ENCODE results near the gene DNAL1. TPM values are rescaled to one million over a fixed set of nuclear protein-coding genes. Genes with fewer than 3 reads are reported as not detected.

DNAL1 gene
- polyA plus RNA-seq, 1 donor (not counting 4 experiments of a cell fraction or from before 2014, with no cell fraction given) = 8.4 TPM

DNA sequence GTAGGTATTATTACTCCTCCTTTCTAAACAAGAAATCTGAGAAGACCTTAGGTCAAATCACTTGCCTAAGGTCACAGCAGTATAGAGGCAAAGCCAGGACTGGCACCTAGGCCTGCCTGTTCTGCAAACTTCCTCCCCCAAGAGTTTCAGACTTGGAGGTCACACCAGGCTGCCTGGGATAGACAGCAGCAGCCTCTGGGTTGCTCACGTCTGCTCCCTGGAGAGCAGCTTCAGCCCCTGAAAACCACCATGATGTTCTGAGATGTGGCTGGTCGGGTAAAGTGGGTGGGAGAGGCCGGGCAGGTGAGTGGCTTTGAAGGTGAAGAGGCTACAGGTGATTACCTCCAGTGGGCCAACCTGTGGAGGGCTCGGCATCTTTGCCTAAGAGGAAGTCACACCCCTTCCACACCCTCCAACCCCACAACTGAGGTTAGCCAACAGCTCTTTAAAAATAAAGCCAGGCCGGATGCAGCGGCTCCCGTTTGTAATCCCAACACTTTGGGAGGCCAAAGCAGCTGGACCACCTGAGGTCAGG lies 106.4 kb downstream of the DNAL1 start:
- TF ChIP-seq EZH2 (IDR thresholded peaks at IDR 0.05; ENCODE audit: low read length) (no peak), CTCF (optimal IDR thresholded peaks at IDR 0.05 in 1 of 3, IDR thresholded peaks at IDR 0.05 in 1 of 3, conservative IDR thresholded peaks at IDR 0.05 in 1 of 3; ENCODE audit: extremely low read depth in 1 of 3, insufficient read depth in 2 of 3, low read length in 3 of 3) (no peak)
- Histone ChIP-seq H3K4me1 (ENCODE audit: control insufficient read depth, extremely low read depth, insufficient read depth, low read length) (peaks cover 93% of the 10 kb centered on the region), H4K20me1 (ENCODE audit: control insufficient read depth, extremely low read depth, insufficient read depth, low read length) (no peaks in the 10 kb centered on the region)

GRCh38 chr14:73752297-73752992 lies 107.7 kb downstream of the DNAL1 start:
- dilution Hi-C loops (cut with MboI; ENCODE audit: extremely low pct_ligation_motif_present, low sequenced_read_pairs) = no loop called here
- Histone ChIP-seq H3K9me3 (ENCODE audit: control insufficient read depth, low read depth, low read length) (no peaks in the 10 kb centered on the region), H3K36me3 (ENCODE audit: control insufficient read depth in 2 of 2, extremely low read depth in 1 of 2, insufficient read depth in 2 of 2, low read length in 2 of 2) (peaks cover 0 to 13% of the 10 kb centered on the region in 2 experiments), H3K4me3 (ENCODE audit: control insufficient read depth in 2 of 3, extremely low read depth in 1 of 3, insufficient read depth in 2 of 3, low read depth in 1 of 3, low read length in 3 of 3) (peak overlapping the region in 1 of 3 experiments; percentile 1), H3K9me1 (ENCODE audit: control insufficient read depth, extremely low read depth, insufficient read depth, low read length) (peaks cover 6% of the 10 kb centered on the region), H3K79me2 (ENCODE audit: control insufficient read depth, insufficient read depth, low read length) (peaks cover 95% of the 10 kb centered on the region), H3K4me1 (ENCODE audit: control insufficient read depth, extremely low read depth, insufficient read depth, low read length) (peaks cover 93% of the 10 kb centered on the region), H3K27me3 (ENCODE audit: control insufficient read depth, extremely low read depth, insufficient read depth, low read length) (no peaks in the 10 kb centered on the region), H3K9ac (ENCODE audit: control insufficient read depth, extremely low read depth, insufficient read depth, low read length) (peak overlapping the region; percentile 96), H3K27ac (ENCODE audit: control insufficient read depth, insufficient read depth, low read length) (peak overlapping the region; percentile 98), H4K20me1 (ENCODE audit: control insufficient read depth, extremely low read depth, insufficient read depth, low read length) (no peaks in the 10 kb centered on the region), H3K4me2 (ENCODE audit: control insufficient read depth, extremely low read depth, insufficient read depth, low read depth, low read length) (peak overlapping the region; percentile 100), H2AFZ (ENCODE audit: control insufficient read depth, low read length) (no peak overlapping the region)
- DNase-seq (ENCODE audit: low read depth, low spot score) (no peak), FAIRE-seq (peak; percentile 5)
- TF ChIP-seq CTCF (optimal IDR thresholded peaks at IDR 0.05 in 1 of 3, IDR thresholded peaks at IDR 0.05 in 1 of 3, conservative IDR thresholded peaks at IDR 0.05 in 1 of 3; ENCODE audit: extremely low read depth in 1 of 3, insufficient read depth in 2 of 3, low read length in 3 of 3) (peak in 2 of 3 experiments; percentile 36 to 41), EZH2 (IDR thresholded peaks at IDR 0.05; ENCODE audit: low read length) (no peak)

More for the DNA sequence above, 106.4 kb downstream of the DNAL1 start:
- H3K79me2 ChIP-seq (ENCODE audit: control insufficient read depth, insufficient read depth, low read length) = peaks cover 97% of the 10 kb centered on the region
- dilution Hi-C loops (cut with MboI; ENCODE audit: extremely low pct_ligation_motif_present, low sequenced_read_pairs) = no loop called here
- no peak for DNase-seq (ENCODE audit: low read depth, low spot score)
- H3K27me3 ChIP-seq (ENCODE audit: control insufficient read depth, extremely low read depth, insufficient read depth, low read length) = no peaks in the 10 kb centered on the region
- H3K9me1 ChIP-seq (ENCODE audit: control insufficient read depth, extremely low read depth, insufficient read depth, low read length) = peaks cover 4% of the 10 kb centered on the region
- FAIRE-seq = no peak
- no peak overlapping the region for H2AFZ ChIP-seq (ENCODE audit: control insufficient read depth, low read length)
- H3K4me2 ChIP-seq (ENCODE audit: control insufficient read depth, extremely low read depth, insufficient read depth, low read depth, low read length) = no peak overlapping the region
- peaks cover 3 to 13% of the 10 kb centered on the region in 2 experiments for H3K36me3 ChIP-seq (ENCODE audit: control insufficient read depth in 2 of 2, extremely low read depth in 1 of 2, insufficient read depth in 2 of 2, low read length in 2 of 2)
- no peak overlapping the region for H3K4me3 ChIP-seq (ENCODE audit: control insufficient read depth in 2 of 3, extremely low read depth in 1 of 3, insufficient read depth in 2 of 3, low read depth in 1 of 3, low read length in 3 of 3)
- peak overlapping the region; percentile 29 for H3K27ac ChIP-seq (ENCODE audit: control insufficient read depth, insufficient read depth, low read length)
- no peaks in the 10 kb centered on the region for H3K9me3 ChIP-seq (ENCODE audit: control insufficient read depth, low read depth, low read length)
- no peak overlapping the region for H3K9ac ChIP-seq (ENCODE audit: control insufficient read depth, extremely low read depth, insufficient read depth, low read length)

Small RNA genes lying within 50 kb of the gene (small RNA-seq; reads per million reads assigned to genes)
- 0 reads per million in 3 experiments for gene RNU6-240P (ENCODE audit: insufficient read length in 3 of 3, low read depth in 3 of 3, low replicate concordance in 1 of 3)

Other genes with a start within 250 kb of the DNAL1 start
- 108 to 122 TPM (median 110 TPM) in 3 replicates for gene NUMB, start 186.4 kb upstream of the DNAL1 start, polyA plus RNA-seq
- 7.7 to 12.5 TPM (median 9.2 TPM) in 3 replicates for gene RIOX1, start 154.1 kb upstream of the DNAL1 start, polyA plus RNA-seq
- 5.4 to 8.7 TPM (median 6.1 TPM) in 3 replicates for gene ACOT1, start 107.8 kb upstream of the DNAL1 start, polyA plus RNA-seq
- 0.12 to 0.24 TPM (median 0.16 TPM) in 3 replicates for gene HEATR4, start 86.0 kb upstream of the DNAL1 start, polyA plus RNA-seq
- 5.4 to 7.5 TPM (median 6.9 TPM) in 3 replicates for gene ACOT2, start 75.8 kb upstream of the DNAL1 start, polyA plus RNA-seq
- 0.29 to 0.68 TPM (median 0.40 TPM) in 3 replicates for gene ACOT4, start 53.1 kb upstream of the DNAL1 start, polyA plus RNA-seq
- gene ACOT6, start 32.5 kb upstream of the DNAL1 start, polyA plus RNA-seq = not detected in 3 replicates
- gene PNMA1, start 69.4 kb downstream of the DNAL1 start, polyA plus RNA-seq = 5.9 to 16.8 TPM (median 8.2 TPM) in 3 replicates
- 5.0 to 19.5 TPM (median 8.2 TPM) in 3 replicates for gene PTGR2, start 206.8 kb downstream of the DNAL1 start, polyA plus RNA-seq
- gene ZNF410, start 241.9 kb downstream of the DNAL1 start, polyA plus RNA-seq = 44.3 to 57.9 TPM (median 54.8 TPM) in 3 replicates

Measured in keratinocyte (primary cell).